ENCODE measurements around the gene CORO2B.

- TF ChIP-seq CTCF (conservative IDR thresholded peaks at IDR 0.05; ENCODE audit: low read depth in 2 of 2) (no peak), EZH2phosphoT487 (IDR thresholded peaks at IDR 0.05; ENCODE audit: unreplicated experiment) (no peak), EZH2 (IDR thresholded peaks at IDR 0.05; ENCODE audit: low read depth, unreplicated experiment) (no peak), REST (IDR thresholded peaks at IDR 0.05; ENCODE audit: unreplicated experiment) (no peak), POLR2AphosphoS5 (IDR thresholded peaks at IDR 0.05; ENCODE audit: low read depth) (no peak)
Measured at GRCh38 chr15:68597581-68597980, 18.8 kb downstream of the CORO2B start.

All from GM23338 (cell line).